NCI-H2029 treated with DMSO at 0.1 percent for 48 hours (cell line): ENCODE results near the gene ERC2.
"Not testable (repeated sequence)": the region's sequence is repeated elsewhere in the genome, so short reads cannot be mapped to it uniquely, and the experiment has no call there.

Experiments
- DNase-seq: peaks from one replicate; lab custom pipeline; 2025; lab: John Stamatoyannopoulos, UW

ERC2 gene

DNA sequence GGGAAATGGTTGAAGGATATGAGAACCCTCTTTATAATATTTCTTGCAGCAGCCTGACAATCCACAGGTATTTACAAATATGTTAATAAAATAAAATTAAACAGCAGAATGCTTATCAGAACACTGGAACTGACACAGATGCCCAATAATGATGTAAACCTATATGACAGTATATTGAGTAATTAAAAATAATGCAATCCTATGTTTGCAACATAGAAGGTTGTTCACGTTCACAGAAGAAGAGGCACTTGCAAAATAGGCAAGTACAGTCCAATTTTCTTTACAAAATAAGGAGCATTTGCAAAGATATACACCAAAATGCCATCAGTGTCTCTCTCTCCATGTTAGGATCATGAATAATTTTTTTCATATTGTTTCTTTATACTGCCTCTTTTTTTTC is 584.2 kb downstream of the ERC2 start:
- no peak for DNase-seq

DNA sequence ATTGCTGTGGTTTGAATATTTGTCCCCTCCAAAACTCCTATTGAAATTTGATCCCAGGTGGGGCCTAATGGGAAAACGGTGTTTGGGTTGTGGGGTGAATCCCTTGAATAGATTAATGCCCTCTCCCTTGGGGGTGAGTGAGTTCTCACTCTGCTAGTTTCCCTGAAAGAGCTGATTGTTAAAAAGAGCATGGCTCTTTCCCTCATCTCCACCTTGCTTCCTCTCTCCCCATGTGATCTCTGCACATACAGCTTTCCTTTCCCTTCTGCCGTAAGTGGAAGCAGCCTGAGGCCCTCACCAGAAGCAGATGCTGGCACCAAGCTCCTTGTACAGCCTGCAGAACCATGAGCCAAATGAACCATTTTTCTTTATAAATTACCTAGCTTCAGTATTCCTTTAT is 586.3 kb downstream of the ERC2 start:
- no peak for DNase-seq

DNA sequence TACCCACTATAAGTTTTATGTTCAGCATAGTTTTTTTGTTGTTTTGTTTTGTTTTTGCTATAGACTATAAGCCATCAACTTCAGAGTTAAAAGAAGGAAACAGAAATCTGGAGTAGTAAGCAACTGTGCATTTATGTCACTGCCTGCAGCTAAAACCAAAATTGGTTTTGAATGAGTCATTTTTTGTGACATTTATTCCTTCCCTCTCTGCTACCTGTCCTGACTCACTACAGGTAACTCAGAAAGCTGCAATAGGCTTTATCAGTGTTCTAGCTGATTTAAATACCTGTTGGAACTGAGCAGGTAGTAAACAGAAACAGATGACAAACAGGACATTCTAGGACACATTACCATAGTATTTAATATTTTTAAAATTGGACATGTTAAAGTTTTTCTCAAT is 587.9 kb downstream of the ERC2 start:
- no peak for DNase-seq

DNA sequence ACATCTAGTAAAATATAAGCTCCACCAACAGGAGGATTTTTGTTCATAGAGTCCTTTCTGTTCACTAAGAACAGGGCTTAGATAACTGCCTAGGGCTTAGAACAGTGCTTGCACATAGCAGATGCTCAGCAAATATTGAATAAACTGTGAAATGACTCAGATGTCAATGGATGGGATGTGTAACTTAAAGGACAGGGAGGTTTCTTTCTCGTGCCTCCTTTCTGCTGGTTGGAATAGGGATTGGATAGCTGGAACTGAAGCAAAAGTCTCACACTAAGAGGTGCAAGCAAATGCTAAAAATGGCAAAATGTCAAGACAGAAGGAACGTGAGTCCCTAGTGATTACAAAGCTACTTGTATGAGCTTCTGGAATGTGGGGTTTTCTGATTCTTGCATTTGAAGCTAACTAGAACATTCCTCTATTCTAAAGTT is 588.4 kb downstream of the ERC2 start:
- DNase-seq, result no peak

DNA sequence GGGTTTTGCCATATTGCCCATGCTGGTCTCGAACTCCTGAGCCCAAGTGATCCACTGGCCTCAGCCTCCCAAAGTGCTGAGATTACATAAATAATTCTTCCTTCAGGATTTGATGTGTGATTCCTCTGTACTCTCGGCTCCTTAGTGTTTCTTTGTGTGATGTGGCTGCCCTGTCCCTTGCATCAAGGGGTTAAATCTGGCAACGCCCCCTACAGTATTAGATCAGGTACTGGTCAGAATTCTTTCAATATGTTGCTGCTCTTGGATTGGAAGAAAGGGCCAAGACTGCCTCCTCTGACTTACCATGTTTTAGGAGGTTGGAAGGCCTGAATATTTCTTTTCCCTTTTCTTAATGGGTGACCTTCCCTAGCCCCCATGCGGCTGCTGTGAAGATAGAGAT is 590.6 kb downstream of the ERC2 start:
- DNase-seq, result no peak

DNA sequence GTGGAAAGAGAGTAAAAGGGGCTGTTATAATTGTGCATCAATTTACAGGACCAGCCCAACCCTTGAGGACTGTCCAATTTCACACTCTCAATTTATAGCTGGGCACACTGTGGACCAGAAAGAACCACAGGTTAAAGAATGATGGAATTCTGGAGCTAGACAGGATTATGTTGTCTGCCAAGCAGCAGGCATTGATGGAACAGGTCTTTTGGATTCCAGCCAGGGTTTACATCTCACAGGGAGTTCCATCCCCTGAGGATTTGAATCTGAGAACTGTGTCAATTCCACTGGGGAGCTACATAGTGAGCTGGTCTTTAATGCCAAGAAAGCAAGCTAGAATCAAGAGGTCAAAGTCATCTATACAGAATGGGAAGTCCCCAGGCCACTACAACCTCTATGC is 591.7 kb downstream of the ERC2 start:
- no peak for DNase-seq

DNA sequence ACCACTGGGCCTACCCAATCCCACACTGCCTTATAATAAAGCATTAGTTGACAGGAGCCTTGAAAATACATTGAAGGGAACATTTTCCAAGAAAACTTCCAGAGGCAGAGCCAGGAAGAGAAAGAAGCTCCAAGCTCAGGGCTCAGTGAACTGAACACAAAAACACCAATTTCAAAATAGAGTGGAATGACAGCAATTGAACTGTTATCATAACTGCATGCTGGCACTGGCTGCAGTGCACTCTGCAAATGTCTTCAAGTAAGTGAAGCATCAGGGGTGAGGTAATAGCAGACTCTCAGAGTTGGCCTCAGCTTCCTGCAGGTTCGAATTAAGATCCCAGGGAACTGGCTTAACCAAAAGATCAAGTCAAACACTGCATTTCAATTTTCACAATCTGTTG is 593.2 kb downstream of the ERC2 start:
- DNase-seq, result no peak

DNA sequence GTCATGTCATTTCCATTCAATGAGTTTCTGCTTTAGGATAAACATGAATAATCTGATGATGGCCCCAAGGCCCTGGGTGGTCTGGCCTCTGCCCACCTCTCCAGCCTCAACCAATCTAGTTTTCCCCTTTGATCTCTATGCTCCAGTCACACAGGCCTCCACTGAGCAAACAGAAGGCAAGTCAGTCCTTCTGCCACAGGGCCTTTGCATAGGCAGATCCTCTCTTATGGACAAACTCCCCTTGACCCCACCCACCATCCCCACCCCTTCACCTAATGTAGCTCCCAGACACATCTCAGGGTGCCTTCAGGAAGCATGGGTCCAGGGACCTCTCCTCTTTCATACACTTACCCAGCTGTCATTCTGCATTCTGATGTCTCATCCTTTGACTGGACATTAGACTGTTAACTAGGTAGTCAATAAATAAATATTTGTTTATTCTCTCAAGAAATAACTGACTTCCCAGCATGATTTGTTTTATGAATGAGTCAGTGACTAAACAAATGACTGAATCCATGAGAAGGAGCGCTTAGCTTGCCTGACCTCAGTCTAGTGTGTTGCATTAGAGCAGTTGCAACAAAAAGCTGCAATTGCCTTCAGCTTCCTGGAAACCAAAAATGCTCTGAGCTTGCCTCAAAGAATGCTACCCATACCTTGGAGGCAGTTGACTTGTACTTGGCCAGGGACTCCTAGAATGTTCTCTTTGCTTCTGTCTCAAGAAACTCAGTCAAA is 594.6 kb downstream of the ERC2 start:
- DNase-seq, result no peak

DNA sequence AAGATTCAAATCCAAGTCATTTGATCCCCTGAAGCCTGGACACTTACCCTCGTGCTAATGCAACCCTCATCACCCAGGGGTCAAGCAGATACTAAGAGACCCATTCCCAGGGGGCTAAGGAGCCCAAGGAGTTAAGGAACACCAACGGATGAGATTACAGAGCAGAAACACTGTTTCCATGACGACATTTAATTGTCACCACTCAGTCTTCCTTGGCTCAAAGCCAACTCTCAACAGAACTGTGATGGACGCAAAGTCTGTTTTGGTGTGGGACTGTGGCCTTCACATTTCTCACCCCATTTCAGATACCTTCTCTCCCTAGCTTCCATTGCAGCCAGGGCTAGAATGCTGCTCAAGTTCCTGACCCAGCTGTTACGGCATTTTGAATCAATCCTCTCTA is 597.7 kb downstream of the ERC2 start:
- no peak for DNase-seq

DNA sequence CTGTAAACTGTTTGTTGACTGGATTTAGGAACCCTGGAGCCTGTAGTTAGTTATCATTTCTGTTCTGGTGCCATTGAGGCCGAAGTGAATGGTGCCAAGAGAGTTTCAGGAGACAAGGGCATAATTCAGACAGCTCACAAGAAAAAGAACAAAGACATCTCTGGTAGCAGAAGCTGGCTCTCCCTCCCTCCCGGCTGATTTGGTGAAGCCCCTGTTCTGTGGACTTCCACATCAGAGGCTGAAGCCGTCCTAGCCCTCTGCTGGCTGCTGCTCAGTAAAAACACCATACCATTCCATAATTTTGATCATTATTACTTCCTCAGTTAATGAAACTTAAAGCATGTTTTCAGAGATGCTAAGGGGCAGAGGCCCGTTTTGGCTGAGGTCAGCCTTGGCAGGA is 599.9 kb downstream of the ERC2 start:
- DNase-seq, result no peak

DNA sequence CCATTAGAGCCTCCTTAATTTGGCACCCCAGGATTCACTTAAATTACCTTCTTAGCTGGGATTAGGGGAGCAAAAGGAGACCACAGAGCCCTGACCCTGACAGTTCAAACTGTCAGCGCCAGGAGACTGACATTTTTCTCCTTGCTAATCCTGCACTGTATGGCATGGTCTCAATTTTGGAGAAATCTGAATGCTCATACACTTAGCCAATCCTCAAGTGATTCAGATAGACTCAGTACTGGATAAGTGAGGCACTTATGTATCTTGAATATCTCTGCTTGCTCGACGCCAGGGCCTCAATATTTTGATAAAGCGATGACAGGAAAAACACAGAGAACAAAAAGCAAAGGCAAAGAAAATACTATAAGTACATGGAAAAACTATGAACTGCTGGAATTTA is 605.2 kb downstream of the ERC2 start:
- no peak for DNase-seq

DNA sequence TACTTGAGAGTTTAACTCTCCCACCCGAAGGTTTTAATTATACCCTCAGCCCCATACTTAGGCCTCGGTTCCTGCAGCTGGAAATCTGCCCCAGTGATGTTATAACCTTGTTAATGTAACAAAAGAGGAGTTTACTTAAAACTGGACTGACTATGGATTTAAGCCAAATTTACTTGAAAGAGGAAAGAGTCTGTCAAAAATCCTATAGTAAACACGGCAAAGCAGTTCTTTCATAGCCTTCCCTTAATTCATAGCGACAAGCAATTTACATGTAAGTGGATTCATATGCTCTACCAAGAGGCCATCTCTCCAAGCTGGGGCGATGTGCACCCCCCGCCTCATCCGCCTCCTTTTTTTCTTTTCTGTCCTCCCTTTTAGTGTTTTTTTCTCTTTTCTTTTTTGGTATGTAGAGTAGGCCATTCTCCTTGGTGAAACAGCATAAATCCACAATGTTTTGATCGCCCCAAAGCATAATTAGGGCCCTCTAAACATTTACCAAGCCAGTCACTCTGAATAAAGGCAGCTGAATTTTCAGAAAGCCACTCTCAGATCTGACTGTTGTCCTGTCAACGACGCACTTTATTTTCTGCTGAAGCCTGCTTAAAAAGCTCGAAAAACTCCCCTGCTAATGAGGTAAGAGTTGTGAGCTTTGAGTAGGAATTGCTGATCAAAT is 608.1 kb downstream of the ERC2 start:
- DNase-seq, result peak; percentile 2

DNA sequence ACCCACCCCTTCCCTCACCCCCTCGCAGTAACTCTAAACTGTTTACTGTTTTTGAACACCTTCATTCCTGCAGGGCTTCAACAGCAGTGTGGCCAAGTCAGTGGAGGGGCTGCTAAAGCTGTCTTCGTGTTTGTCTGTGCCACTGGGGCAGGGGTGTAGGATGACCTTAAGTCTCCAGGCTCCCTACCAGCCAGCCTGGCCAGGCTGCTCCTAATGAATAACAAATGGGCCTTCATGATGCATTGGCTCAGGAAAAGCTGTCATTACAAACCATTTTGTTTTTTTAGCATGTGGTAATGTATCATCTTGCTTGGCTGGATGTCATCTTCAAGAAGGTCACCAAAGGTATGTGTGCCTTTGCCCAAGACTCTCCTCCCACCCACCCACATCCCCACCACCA is 609.0 kb downstream of the ERC2 start:
- no peak for DNase-seq

DNA sequence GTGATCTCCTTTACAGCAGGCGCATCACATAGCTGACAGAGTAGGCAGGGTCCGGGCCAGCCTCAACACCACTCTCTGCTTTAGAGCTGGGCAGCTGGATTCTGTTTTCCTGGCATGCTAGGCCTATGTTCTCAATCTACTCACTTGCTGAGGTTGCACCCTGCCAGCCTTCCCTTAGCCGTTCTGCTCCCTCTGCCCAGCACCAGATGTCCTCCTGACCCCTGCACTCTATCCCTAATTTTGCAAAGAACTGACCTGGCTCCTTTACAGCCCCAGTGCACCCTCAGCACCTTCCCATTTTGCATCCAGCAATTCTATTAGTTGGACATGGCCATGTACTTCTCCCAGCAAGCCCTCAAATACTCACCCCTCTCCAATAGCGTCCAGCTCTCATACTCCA is 609.5 kb downstream of the ERC2 start:
- no peak for DNase-seq

DNA sequence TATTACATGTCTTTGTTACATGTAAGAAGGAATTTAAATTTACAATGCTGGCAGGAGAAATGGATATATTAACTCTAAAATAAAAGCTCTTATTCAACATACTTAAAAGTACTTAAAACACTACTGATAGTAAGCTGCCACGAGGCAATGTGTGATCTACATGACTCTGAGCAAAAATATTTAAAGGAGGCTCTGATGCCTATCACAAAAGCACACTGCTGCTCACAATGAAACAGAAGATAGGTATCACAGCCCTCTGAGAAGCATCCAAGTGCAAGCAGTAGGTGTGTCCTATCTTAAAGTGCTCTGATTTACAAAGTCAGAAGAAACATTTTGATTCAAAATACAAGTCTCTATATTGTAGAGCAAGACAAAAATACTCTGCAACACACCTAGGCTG is 610.0 kb downstream of the ERC2 start:
- DNase-seq, result no peak

DNA sequence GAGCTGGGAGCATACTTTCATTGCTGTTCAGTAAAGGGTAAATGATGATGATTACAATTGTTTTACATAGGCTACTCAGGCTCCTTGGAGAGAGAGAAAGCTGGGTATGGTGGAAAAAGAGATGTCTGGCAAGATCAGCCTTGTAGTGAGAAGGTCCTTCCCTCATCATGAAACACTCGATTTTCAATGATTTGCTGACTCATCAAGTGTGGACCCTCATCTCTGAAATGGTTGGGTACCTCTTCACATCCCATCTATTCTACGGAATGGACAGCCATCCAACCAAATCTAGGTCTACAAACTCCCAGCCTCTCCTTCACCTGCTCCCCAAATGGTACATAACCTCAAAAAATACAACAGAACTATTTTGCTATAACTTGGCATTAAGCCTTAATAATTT is 610.6 kb downstream of the ERC2 start:
- DNase-seq, result no peak

DNA sequence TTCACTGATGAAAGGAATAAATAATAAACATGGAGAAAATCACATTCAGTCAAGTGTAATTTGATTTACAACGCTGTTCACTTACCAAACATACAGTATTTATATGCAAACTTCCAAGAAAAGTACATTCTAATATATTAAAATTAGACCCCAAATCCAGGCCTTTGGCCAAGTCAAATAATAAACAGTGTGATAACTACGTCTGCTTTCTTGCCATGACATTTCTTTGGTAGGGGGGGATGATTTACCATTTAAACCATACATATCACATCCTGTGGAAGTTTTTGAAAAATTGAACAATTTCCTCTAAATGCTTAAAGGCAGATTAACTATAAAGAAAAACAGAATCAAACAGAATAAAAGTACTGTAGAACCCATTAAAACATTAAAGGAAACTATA is 613.0 kb downstream of the ERC2 start:
- no peak for DNase-seq

DNA sequence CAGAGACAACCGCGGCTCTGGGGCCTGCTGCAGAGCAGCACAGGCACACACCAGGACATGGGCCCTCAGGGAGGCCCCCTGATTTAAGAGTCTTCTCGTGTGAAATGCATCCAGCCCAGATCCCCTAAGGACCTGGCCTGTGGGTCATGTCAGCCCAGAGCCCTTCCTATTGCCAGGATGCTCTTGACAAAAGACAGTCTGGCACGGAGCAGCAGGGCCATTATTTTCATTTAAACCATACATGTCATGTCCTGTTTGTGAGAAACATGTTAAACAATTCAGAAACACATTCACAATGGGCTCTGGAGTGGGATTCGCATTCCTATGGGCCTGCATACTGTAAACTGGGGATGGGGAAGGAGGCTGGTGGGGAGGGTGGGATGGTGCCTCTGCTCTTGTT is 613.8 kb downstream of the ERC2 start:
- DNase-seq, result no peak

DNA sequence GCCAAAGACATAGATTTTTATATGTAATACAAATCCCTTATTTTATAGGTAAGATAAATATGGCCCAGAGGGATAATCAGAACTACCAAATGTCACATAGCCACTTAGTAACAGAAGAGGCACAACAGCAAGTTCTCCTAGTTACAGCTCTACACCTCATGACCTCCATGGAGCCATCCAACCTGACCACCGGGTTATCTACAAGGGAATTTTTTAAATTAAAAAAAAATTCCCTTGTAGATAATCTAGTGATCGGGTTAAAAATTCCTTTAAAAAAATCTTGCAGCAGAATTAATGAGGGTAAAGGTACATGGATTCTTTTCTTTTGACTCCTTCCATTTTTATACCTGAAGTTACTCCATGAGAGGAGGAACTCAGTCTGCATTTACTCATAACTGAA is 615.9 kb downstream of the ERC2 start:
- DNase-seq, result no peak

DNA sequence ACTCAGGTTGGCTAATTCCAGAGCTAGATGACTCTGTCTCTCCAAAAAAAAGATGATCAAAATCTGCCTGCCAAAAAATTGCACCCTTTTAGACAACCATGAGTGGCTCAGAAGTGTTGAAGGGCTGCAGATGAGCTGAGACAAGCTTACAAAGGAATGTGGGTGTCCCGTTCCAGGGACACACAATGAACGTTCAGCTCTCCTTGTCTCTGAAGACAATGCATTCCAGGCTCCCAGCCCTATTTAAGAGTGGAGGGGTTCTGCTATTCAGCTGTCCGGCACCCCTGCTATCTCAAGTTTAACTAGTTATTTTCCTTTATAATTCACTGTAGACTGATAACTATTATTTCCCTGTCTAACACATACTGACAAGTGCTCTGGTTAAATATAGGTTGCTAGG is 626.1 kb downstream of the ERC2 start:
- no peak for DNase-seq

DNA sequence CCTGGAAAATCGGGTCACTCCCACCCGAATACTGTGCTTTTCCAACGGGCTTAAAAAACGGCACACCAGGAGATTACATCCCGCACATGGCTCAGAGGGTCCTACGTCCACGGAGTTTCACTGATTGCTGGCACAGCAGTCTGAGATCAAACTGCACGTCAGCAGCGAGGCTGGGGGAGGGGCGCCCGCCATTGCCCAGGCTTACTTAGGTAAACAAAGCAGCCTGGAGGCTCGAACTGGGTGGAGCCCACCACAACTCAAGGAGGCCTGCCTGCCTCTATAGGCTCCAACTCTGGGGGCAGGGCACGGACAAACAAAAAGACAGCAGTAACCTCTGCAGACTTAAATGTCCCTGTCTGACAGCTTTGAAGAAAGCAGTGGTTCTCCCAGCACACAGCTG is 636.4 kb downstream of the ERC2 start:
- DNase-seq, result not testable (repeated sequence)

DNA sequence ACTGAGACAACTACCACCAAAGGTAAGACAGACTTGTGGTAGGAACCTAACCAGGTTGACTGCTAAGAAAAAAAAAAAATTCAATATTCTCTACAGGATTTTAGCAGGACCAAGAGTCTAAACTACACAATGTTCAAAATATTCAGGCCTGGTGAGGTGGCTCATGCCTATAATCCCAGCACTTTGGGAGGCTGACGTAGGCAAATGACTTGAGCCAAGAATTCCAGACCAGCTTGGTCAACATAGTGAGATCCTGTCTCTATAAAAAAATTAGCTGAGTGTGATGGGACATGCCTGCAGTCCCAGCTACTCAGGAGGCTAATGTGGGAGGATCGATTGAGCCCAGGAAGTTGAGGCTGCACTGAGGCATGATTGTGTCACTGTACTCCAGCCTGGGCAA is 639.6 kb downstream of the ERC2 start:
- DNase-seq, result no peak

DNA sequence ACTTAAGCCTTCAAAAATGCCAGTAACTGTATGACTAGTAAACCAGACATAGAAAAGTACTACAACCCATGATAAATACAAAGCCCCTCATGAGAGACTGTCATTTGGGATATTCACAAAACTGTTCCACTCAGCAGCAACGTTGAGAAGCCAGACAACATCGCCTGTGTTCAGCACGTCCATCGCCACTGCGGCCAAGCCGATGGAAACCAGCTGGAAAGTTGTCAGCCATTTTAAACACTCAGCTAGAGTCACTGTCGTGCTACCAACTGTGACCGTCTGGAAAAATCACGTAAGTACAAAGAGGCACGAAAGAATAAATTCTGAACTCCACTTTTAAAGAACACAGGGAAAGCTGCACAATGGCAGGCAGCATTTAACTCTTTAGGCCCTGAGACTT is 640.5 kb downstream of the ERC2 start:
- DNase-seq, result no peak
